SK-N-SH treated with all-trans-retinoic acid at 6 μM for 48 hours (cell line): ENCODE measurements around the gene PLA2G4A.

Experiments
- ARNTL ChIP-seq: fragments of 450-650 bp; formaldehyde crosslinking; IDR thresholded peaks from 2 replicates; pipeline ENCODE4 v1.5.0; 2020; ENCODE audit warnings: low read depth, mild to moderate bottlenecking, moderate library complexity, borderline replicate concordance
- BACH2 ChIP-seq: fragments of 250-450 bp; sonication (Bioruptor Pico); IDR thresholded peaks from 2 replicates; pipeline ENCODE4 v1.9.0; 2021; ENCODE audit warnings: mild to moderate bottlenecking, borderline replicate concordance
- CSDC2 ChIP-seq: fragments of 250-450 bp; sonication (Bioruptor Pico); IDR thresholded peaks from 2 replicates; pipeline ENCODE4 v1.5.0; 2020; ENCODE audit warnings: mild to moderate bottlenecking, moderate library complexity
- ESRRG ChIP-seq: fragments of 250-450 bp; sonication (Bioruptor Pico); IDR thresholded peaks from 2 replicates; pipeline ENCODE4 v1.6.1; 2021; ENCODE audit warnings: mild to moderate bottlenecking
- ISL1 ChIP-seq: fragments of 250-450 bp; sonication (Bioruptor Pico); IDR thresholded peaks from 2 replicates; pipeline ENCODE4 v2.1.2; 2022; ENCODE audit warnings: mild to moderate bottlenecking, moderate library complexity
- PPARA ChIP-seq: fragments of 250-450 bp; sonication (Bioruptor Pico); IDR thresholded peaks from 2 replicates; pipeline ENCODE4 v1.5.0; 2020; ENCODE audit warnings: mild to moderate bottlenecking, borderline replicate concordance
- ZFP3 ChIP-seq: fragments of 250-450 bp; sonication (Bioruptor Pico); IDR thresholded peaks from 2 replicates; pipeline ENCODE4 v1.5.0; 2020; ENCODE audit warnings: mild to moderate bottlenecking, moderate library complexity
- ZFP30 ChIP-seq: fragments of 450-650 bp; formaldehyde crosslinking; IDR thresholded peaks from 2 replicates; pipeline ENCODE4 v1.5.0; 2022; ENCODE audit warnings: mild to moderate bottlenecking, moderate library complexity
- ZNF565 ChIP-seq: fragments of 450-650 bp; formaldehyde crosslinking; conservative IDR thresholded peaks from 2 replicates; pipeline ENCODE4 v1.5.0; 2020; ENCODE audit warnings: low read depth, mild to moderate bottlenecking, moderate library complexity
- TF ChIP-seq, protein P1 (sequence below): fragments of 250-450 bp; sonication (Bioruptor Pico); IDR thresholded peaks from 2 replicates; pipeline ENCODE4 v1.8.0; 2020; ENCODE audit warnings: mild to moderate bottlenecking, moderate library complexity, borderline replicate concordance
- TF ChIP-seq, protein P2 (sequence below): fragments of 250-450 bp; sonication (Bioruptor Pico); IDR thresholded peaks from 2 replicates; pipeline ENCODE4 v1.5.1; 2021; ENCODE audit warnings: mild to moderate bottlenecking, moderate library complexity
- TF ChIP-seq, protein P3 (sequence below): fragments of 250-450 bp; sonication (Bioruptor Pico); IDR thresholded peaks from 2 replicates; pipeline ENCODE4 v1.8.0; 2021; ENCODE audit warnings: low read depth, mild to moderate bottlenecking, moderate library complexity, borderline replicate concordance
- TF ChIP-seq, protein P4 (sequence below): fragments of 250-450 bp; sonication (Bioruptor Pico); IDR thresholded peaks from 2 replicates; pipeline ENCODE4 v1.5.0; 2020; ENCODE audit warnings: mild to moderate bottlenecking, moderate library complexity

DNA sequence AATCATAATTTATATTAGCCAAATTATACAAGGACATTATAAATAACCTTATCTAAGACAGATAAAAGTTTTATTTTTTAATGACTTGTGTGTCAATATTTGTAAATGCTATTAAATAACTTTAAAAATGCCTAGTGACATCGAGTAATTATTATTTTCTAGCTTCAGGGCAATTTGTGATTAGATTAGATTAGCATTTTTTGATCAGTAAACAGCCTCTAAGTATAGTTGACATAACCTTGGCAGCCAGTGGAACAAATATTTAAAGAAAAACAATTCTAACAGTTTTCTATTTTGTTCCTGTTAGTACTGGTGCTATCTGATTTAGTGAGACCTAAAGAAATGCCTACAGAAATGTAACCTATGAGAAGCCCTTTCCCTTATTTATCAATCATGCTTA is 169.1 kb downstream of the PLA2G4A start:
- TF ChIP-seq ZFP30 (CRISPR knock-in tag) = no peak
- TF ChIP-seq, protein P1, sequence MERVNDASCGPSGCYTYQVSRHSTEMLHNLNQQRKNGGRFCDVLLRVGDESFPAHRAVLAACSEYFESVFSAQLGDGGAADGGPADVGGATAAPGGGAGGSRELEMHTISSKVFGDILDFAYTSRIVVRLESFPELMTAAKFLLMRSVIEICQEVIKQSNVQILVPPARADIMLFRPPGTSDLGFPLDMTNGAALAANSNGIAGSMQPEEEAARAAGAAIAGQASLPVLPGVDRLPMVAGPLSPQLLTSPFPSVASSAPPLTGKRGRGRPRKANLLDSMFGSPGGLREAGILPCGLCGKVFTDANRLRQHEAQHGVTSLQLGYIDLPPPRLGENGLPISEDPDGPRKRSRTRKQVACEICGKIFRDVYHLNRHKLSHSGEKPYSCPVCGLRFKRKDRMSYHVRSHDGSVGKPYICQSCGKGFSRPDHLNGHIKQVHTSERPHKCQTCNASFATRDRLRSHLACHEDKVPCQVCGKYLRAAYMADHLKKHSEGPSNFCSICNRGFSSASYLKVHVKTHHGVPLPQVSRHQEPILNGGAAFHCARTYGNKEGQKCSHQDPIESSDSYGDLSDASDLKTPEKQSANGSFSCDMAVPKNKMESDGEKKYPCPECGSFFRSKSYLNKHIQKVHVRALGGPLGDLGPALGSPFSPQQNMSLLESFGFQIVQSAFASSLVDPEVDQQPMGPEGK (CRISPR knock-in tag) = no peak
- TF ChIP-seq, protein P2, sequence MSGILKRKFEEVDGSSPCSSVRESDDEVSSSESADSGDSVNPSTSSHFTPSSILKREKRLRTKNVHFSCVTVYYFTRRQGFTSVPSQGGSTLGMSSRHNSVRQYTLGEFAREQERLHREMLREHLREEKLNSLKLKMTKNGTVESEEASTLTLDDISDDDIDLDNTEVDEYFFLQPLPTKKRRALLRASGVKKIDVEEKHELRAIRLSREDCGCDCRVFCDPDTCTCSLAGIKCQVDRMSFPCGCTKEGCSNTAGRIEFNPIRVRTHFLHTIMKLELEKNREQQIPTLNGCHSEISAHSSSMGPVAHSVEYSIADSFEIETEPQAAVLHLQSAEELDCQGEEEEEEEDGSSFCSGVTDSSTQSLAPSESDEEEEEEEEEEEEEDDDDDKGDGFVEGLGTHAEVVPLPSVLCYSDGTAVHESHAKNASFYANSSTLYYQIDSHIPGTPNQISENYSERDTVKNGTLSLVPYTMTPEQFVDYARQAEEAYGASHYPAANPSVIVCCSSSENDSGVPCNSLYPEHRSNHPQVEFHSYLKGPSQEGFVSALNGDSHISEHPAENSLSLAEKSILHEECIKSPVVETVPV (CRISPR knock-in tag) = no peak
- no peak for TF ChIP-seq BACH2 (CRISPR knock-in tag)
- TF ChIP-seq, protein P3, sequence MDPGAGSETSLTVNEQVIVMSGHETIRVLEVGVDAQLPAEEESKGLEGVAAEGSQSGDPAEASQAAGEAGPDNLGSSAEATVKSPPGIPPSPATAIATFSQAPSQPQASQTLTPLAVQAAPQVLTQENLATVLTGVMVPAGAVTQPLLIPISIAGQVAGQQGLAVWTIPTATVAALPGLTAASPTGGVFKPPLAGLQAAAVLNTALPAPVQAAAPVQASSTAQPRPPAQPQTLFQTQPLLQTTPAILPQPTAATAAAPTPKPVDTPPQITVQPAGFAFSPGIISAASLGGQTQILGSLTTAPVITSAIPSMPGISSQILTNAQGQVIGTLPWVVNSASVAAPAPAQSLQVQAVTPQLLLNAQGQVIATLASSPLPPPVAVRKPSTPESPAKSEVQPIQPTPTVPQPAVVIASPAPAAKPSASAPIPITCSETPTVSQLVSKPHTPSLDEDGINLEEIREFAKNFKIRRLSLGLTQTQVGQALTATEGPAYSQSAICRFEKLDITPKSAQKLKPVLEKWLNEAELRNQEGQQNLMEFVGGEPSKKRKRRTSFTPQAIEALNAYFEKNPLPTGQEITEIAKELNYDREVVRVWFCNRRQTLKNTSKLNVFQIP (CRISPR knock-in tag) = no peak
- TF ChIP-seq ARNTL (CRISPR knock-in tag) = no peak
- no peak for TF ChIP-seq ESRRG (CRISPR knock-in tag)
- no peak for TF ChIP-seq PPARA
- TF ChIP-seq, protein P4, sequence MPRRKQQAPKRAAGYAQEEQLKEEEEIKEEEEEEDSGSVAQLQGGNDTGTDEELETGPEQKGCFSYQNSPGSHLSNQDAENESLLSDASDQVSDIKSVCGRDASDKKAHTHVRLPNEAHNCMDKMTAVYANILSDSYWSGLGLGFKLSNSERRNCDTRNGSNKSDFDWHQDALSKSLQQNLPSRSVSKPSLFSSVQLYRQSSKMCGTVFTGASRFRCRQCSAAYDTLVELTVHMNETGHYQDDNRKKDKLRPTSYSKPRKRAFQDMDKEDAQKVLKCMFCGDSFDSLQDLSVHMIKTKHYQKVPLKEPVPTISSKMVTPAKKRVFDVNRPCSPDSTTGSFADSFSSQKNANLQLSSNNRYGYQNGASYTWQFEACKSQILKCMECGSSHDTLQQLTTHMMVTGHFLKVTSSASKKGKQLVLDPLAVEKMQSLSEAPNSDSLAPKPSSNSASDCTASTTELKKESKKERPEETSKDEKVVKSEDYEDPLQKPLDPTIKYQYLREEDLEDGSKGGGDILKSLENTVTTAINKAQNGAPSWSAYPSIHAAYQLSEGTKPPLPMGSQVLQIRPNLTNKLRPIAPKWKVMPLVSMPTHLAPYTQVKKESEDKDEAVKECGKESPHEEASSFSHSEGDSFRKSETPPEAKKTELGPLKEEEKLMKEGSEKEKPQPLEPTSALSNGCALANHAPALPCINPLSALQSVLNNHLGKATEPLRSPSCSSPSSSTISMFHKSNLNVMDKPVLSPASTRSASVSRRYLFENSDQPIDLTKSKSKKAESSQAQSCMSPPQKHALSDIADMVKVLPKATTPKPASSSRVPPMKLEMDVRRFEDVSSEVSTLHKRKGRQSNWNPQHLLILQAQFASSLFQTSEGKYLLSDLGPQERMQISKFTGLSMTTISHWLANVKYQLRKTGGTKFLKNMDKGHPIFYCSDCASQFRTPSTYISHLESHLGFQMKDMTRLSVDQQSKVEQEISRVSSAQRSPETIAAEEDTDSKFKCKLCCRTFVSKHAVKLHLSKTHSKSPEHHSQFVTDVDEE (CRISPR knock-in tag) = no peak
- no peak for TF ChIP-seq CSDC2
- TF ChIP-seq ZNF565 (CRISPR knock-in tag) = no peak
- TF ChIP-seq ZFP3 = no peak
- TF ChIP-seq ISL1 (CRISPR knock-in tag) = no peak
